ENCODE measurements around the gene FAM222A. TPM values are rescaled to one million over a fixed set of nuclear protein-coding genes. Genes with fewer than 3 reads are reported as not detected.

The FAM222A gene
- total and polyA plus RNA-seq, 2 of the 8 experiments (the other 6 are each of a cell fraction or from before 2014, with no cell fraction given): 0.94 to 1.1 TPM

- no peak for DNase-seq (ENCODE audit: low read depth in 1 of 2, low spot score in 2 of 2)
- Histone ChIP-seq H3K9me3 (ENCODE audit: insufficient read depth in 2 of 2, low read depth in 1 of 2, low read length in 1 of 2) (no peaks in the 10 kb centered on the region), H3K23me2 (ENCODE audit: low read depth, low read length) (peaks cover 5% of the 10 kb centered on the region; the same call in 1 of the 2 replicates), H3K9ac (replicated peaks in 1 of 4; ENCODE audit: extremely low read depth in 1 of 4, low read depth in 3 of 4, low read length in 3 of 4) (no peak overlapping the region; a peak in 1 of 7 replicates), H3K4me1 (replicated peaks in 1 of 4; ENCODE audit: control insufficient read depth in 3 of 4, insufficient read depth in 4 of 4, low read length in 3 of 4) (peaks cover 0 to 33% (median 15%) of the 10 kb centered on the region in 4 experiments; a peak in 6 of 7 replicates), H2AFZ (ENCODE audit: low read length) (no peak overlapping the region), H3K4ac (replicated peaks; ENCODE audit: insufficient read length, low read depth, low read length) (no peak overlapping the region), H4K91ac (replicated peaks; ENCODE audit: insufficient read length, low read length) (peak overlapping the region; percentile 11), H4K8ac (ENCODE audit: extremely low read depth, insufficient read depth, low read length) (0 out of 2 replicates have a peak overlapping the region, but pooled peaks have one; percentile 22), H4K20me1 (replicated peaks in 1 of 2; ENCODE audit: control insufficient read depth in 1 of 2, insufficient read depth in 2 of 2, low read length in 2 of 2) (peaks cover 2 to 10% of the 10 kb centered on the region in 2 experiments), H3K79me1 (ENCODE audit: low read depth, low read length) (no peaks in the 10 kb centered on the region), H3K4me2 (ENCODE audit: insufficient read depth in 1 of 2, low read depth in 2 of 2, low read length in 2 of 2) (peak overlapping the region; percentile 19 to 67; a peak in 2 of 4 replicates), H3K36me3 (ENCODE audit: control insufficient read depth in 2 of 4, insufficient read depth in 4 of 4, low read length in 3 of 4) (no peaks in the 10 kb centered on the region), H2BK120ac (replicated peaks; ENCODE audit: low read depth, low read length) (no peak overlapping the region), H3K27me3 (replicated peaks in 1 of 4; ENCODE audit: control insufficient read depth in 3 of 4, extremely low read depth in 1 of 4, insufficient read depth in 3 of 4, low read length in 3 of 4) (peaks cover 4 to 41% (median 39%) of the 10 kb centered on the region in 4 experiments), H3K4me3 (ENCODE audit: extremely low read depth in 1 of 4, insufficient read depth in 2 of 4, low read depth in 3 of 4, low read length in 4 of 4) (no peak overlapping the region), H2AK5ac (ENCODE audit: low read depth, low read length) (peak overlapping the region; percentile 77; the same call in 1 of the 2 replicates), H3K79me2 (ENCODE audit: control insufficient read depth in 1 of 2, insufficient read depth in 2 of 2, low read length in 2 of 2) (no peaks in the 10 kb centered on the region), H2BK5ac (ENCODE audit: low read depth, low read length) (no peak overlapping the region; the same call in 1 of the 2 replicates), H2BK20ac (ENCODE audit: low read length) (0 out of 2 replicates have a peak overlapping the region, but pooled peaks have one; percentile 18), H3K14ac (ENCODE audit: insufficient read length) (no peak overlapping the region), H3K18ac (ENCODE audit: extremely low read depth, low read length) (peak overlapping the region; percentile 78), H3K27ac (ENCODE audit: low read depth, low read length) (0 out of 2 replicates have a peak overlapping the region, but pooled peaks have one; percentile 14), H4K5ac (ENCODE audit: insufficient read length, low read depth, low read length) (no peak overlapping the region), H3K23ac (ENCODE audit: insufficient read length) (no peak overlapping the region), H2BK15ac (ENCODE audit: low read length) (no peak overlapping the region; the same call in 1 of the 2 replicates), H3K56ac (replicated peaks; ENCODE audit: insufficient read length, low read depth, low read length) (no peak overlapping the region), H2BK12ac (ENCODE audit: low read depth, low read length) (peak overlapping the region; percentile 31; the same call in 1 of the 2 replicates)
- ChIA-PET CTCF (ENCODE audit: partially characterized antibody) (interaction anchor here (0.7 to 7.4 kb wide), 30 partner anchors 9 to 185 kb away, joined by 3 to 64 read pairs (median 4); no protein-coding TSS in a partner anchor), POLR2A (ENCODE audit: partially characterized antibody) (interaction anchor here (1.2 to 2.0 kb wide), 3 partner anchors 15 to 33 kb away, joined by 3 to 7 read pairs (median 6); no protein-coding TSS in a partner anchor)
- no peak for FAIRE-seq
- WGBS, 2 experiments (ENCODE audit: extremely low coverage in 1 of 2, insufficient coverage in 1 of 2, insufficient read length in 1 of 2, insufficient replicate concordance in 2 of 2, low coverage in 1 of 2, low lambda C conversion rate in 2 of 2, missing lambda C conversion rate in 1 of 2): 62% methylated on average over 12 of the region's 12 CpGs; no CpG with 5 or more reads in 1 of the 2 experiments
- no peak for TF ChIP-seq TAF1 (IDR thresholded peaks at IDR 0.05; ENCODE audit: low read depth, low read length)
- TF ChIP-seq POLR2AphosphoS5 (IDR thresholded peaks at IDR 0.05; ENCODE audit: low read depth, low read length): no peak
- no peak for TF ChIP-seq TCF12 (IDR thresholded peaks at IDR 0.05; ENCODE audit: low read depth, low read length)
- no peak for TF ChIP-seq TBP (IDR thresholded peaks at IDR 0.05; ENCODE audit: low read depth, low read length)
- TF ChIP-seq RNF2 (IDR thresholded peaks at IDR 0.05; ENCODE audit: borderline replicate concordance, low read depth, low read length, missing control alignments, poor library complexity, severe bottlenecking): no peak
- TF ChIP-seq BACH1 (IDR thresholded peaks at IDR 0.05; ENCODE audit: low read length): peak; percentile 78
- no peak for TF ChIP-seq EGR1 (IDR thresholded peaks at IDR 0.05; ENCODE audit: borderline replicate concordance, low read depth, low read length)
- no peak for TF ChIP-seq NRF1 (IDR thresholded peaks at IDR 0.05; ENCODE audit: low read depth, low read length)
- no peak for TF ChIP-seq CHD1 (IDR thresholded peaks at IDR 0.05; ENCODE audit: low read depth, low read length)
- no peak for TF ChIP-seq ATF3 (IDR thresholded peaks at IDR 0.05; ENCODE audit: insufficient read depth, low read depth, low read length)
These were observed 5.7 kb downstream of the FAM222A start for GRCh38 chr12:109719123-109720022.
